ENCODE results near the gene TNRC6A.

DNA sequence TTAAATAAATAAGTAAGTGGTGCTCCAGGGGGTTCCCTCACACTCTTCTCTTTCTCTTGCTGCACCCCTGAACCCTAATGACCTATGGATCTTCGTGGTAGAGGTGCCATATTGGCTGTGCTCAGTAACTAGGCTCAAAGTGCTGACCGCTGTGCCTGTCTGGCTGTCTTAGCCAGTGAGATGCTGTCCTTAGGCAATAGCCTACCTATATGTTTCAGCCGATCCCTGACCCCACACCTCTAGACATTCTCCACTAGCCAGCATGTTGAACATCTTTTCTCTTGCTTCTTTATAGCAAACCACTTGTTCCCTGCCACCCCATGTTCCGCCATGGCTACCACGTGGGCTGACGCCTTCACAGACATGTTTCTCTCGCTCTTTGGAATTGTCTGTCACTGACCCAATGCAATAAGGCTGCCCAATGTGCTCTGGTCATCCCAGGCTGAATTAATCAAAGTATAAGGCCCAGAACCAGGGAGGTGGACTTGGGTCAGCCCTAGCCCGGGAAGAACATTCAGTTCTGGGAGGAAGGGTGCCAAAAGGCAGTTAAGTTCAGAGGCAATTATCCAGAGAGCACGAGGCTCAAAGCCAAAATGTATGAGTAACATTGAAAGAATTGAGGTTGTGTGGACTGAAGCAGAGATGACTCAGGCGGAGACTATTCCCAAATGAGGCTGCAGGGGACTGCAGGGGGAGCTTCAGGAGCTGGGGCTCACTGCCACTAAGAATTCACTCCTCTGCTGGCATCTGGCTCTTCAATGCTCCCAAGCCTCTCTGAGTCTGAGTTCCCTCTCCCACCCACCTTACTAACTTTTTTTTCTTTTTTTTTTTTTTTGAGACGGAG is 28.7 kb upstream of the TNRC6A start:
- TF ChIP-seq, protein P1, sequence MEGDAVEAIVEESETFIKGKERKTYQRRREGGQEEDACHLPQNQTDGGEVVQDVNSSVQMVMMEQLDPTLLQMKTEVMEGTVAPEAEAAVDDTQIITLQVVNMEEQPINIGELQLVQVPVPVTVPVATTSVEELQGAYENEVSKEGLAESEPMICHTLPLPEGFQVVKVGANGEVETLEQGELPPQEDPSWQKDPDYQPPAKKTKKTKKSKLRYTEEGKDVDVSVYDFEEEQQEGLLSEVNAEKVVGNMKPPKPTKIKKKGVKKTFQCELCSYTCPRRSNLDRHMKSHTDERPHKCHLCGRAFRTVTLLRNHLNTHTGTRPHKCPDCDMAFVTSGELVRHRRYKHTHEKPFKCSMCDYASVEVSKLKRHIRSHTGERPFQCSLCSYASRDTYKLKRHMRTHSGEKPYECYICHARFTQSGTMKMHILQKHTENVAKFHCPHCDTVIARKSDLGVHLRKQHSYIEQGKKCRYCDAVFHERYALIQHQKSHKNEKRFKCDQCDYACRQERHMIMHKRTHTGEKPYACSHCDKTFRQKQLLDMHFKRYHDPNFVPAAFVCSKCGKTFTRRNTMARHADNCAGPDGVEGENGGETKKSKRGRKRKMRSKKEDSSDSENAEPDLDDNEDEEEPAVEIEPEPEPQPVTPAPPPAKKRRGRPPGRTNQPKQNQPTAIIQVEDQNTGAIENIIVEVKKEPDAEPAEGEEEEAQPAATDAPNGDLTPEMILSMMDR (IDR thresholded peaks at IDR 0.05; ENCODE audit: low read depth, low read length, missing input control), result peak; percentile 36
- TF ChIP-seq RAD21 (IDR thresholded peaks at IDR 0.05) (peak; percentile 62 to 65), JUND (IDR thresholded peaks at IDR 0.05) (peak; percentile 97 to 99), YY1 (IDR thresholded peaks at IDR 0.05) (peak; percentile 61), TAF1 (conservative IDR thresholded peaks at IDR 0.05) (no peak), GABPA (IDR thresholded peaks at IDR 0.05 in 1 of 2, conservative IDR thresholded peaks at IDR 0.05 in 1 of 2) (no peak)
- TF ChIP-seq, protein P2, sequence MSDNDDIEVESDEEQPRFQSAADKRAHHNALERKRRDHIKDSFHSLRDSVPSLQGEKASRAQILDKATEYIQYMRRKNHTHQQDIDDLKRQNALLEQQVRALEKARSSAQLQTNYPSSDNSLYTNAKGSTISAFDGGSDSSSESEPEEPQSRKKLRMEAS (IDR thresholded peaks at IDR 0.05), result peak; percentile 46
- TF ChIP-seq, protein P3, sequence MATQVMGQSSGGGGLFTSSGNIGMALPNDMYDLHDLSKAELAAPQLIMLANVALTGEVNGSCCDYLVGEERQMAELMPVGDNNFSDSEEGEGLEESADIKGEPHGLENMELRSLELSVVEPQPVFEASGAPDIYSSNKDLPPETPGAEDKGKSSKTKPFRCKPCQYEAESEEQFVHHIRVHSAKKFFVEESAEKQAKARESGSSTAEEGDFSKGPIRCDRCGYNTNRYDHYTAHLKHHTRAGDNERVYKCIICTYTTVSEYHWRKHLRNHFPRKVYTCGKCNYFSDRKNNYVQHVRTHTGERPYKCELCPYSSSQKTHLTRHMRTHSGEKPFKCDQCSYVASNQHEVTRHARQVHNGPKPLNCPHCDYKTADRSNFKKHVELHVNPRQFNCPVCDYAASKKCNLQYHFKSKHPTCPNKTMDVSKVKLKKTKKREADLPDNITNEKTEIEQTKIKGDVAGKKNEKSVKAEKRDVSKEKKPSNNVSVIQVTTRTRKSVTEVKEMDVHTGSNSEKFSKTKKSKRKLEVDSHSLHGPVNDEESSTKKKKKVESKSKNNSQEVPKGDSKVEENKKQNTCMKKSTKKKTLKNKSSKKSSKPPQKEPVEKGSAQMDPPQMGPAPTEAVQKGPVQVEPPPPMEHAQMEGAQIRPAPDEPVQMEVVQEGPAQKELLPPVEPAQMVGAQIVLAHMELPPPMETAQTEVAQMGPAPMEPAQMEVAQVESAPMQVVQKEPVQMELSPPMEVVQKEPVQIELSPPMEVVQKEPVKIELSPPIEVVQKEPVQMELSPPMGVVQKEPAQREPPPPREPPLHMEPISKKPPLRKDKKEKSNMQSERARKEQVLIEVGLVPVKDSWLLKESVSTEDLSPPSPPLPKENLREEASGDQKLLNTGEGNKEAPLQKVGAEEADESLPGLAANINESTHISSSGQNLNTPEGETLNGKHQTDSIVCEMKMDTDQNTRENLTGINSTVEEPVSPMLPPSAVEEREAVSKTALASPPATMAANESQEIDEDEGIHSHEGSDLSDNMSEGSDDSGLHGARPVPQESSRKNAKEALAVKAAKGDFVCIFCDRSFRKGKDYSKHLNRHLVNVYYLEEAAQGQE (IDR thresholded peaks at IDR 0.05), result peak; percentile 49
- TF ChIP-seq, protein P4, sequence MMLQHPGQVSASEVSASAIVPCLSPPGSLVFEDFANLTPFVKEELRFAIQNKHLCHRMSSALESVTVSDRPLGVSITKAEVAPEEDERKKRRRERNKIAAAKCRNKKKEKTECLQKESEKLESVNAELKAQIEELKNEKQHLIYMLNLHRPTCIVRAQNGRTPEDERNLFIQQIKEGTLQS (IDR thresholded peaks at IDR 0.05), result peak; percentile 93

Measured in liver (tissue), 3 donors.